Smooth muscle cell (in vitro differentiated cells): Measurements from ENCODE around the gene NSMF. TPM values are rescaled to one million over a fixed set of nuclear protein-coding genes. Genes with fewer than 3 reads are reported as not detected.

Experiments
- DNase-seq: peaks from one replicate; lab custom pipeline; 2025; ENCODE audit not compliant: unreplicated experiment; lab: John Stamatoyannopoulos, UW
- H2AFZ ChIP-seq: fragments of 200-600 bp; sonication (generic); 2 replicates; pipeline ENCODE4 v1.6.0; 2016; ENCODE audit warnings: antibody characterized with exemption, low read depth, mild to moderate bottlenecking
- H3F3A ChIP-seq: fragments of 200-600 bp; sonication (generic); 2 replicates; pipeline ENCODE4 v1.6.0; 2017; ENCODE audit warnings: antibody characterized with exemption, low read depth
- H3K27ac ChIP-seq: fragments of 200-600 bp; sonication (generic); 2 replicates; pipeline ENCODE4 v1.5.1; 2016; ENCODE audit warnings: low read depth, mild to moderate bottlenecking
- H3K27me3 ChIP-seq: fragments of 200-600 bp; sonication (generic); 2 replicates; pipeline ENCODE4 v1.6.1; 2016; ENCODE audit warnings: low read depth, mild to moderate bottlenecking
- H3K36me3 ChIP-seq: fragments of 200-600 bp; sonication (generic); 2 replicates; pipeline ENCODE4 v1.5.1; 2016; ENCODE audit warnings: low read depth
- H3K4me1 ChIP-seq: fragments of 200-600 bp; sonication (generic); 2 replicates; pipeline ENCODE4 v1.5.1; 2016; ENCODE audit warnings: low read depth
- H3K4me2 ChIP-seq: fragments of 200-600 bp; sonication (generic); 2 replicates; pipeline ENCODE4 v1.6.0; 2016; ENCODE audit warnings: mild to moderate bottlenecking
- H3K4me3 ChIP-seq: fragments of 200-600 bp; sonication (generic); 2 replicates; pipeline ENCODE4 v1.5.1; 2016; ENCODE audit warnings: mild to moderate bottlenecking
- H3K79me2 ChIP-seq: fragments of 200-600 bp; sonication (generic); 2 replicates; pipeline ENCODE4 v1.6.0; 2016; ENCODE audit warnings: low read depth, mild to moderate bottlenecking
- H3K9ac ChIP-seq: fragments of 200-600 bp; sonication (generic); 2 replicates; pipeline ENCODE4 v1.6.0; 2016; ENCODE audit warnings: low read depth
- H3K9me3 ChIP-seq: fragments of 200-600 bp; sonication (generic); replicated peaks from 2 replicates; pipeline ENCODE4 v1.5.1; 2016; ENCODE audit warnings: low read depth
- H4K20me1 ChIP-seq: fragments of 200-600 bp; sonication (generic); 2 replicates; pipeline ENCODE4 v1.6.0; 2016; ENCODE audit warnings: low read depth
- WGBS: methylation state at CpG from one replicate; pipeline ENCODE4 v1.1.7; 2016; ENCODE audit warnings: low lambda C conversion rate; 5-methylcytosine and 5-hydroxymethylcytosine counted together
- polyA plus RNA-seq: library from polyadenylated mRNA; unstranded; fragments of >200 nt; fragmentation: Nextera tagmentation; extraction: Ambion mirVana; gene quantifications from 2 replicates; pipeline ENCODE4 v1.2.1, GENCODE V29; 2016
- total RNA-seq: library from RNA; depleted of rRNA; stranded (reverse); fragments of >200 nt; gene quantifications from 2 replicates; pipeline ENCODE4 v1.2.3, GENCODE V29; 2014
- TF ChIP-seq, protein P1 (sequence below): fragments of 200-600 bp; sonication (generic); IDR thresholded peaks from 2 replicates; pipeline ENCODE4 v1.5.1; 2017; ENCODE audit warnings: borderline replicate concordance, mild to moderate bottlenecking, antibody characterized with exemption; ENCODE audit not compliant: insufficient read depth, poor library complexity, severe bottlenecking

NSMF gene
- total and polyA plus RNA-seq, 2 experiments from 2014 or later, result 30.9 to 55.9 TPM

DNA sequence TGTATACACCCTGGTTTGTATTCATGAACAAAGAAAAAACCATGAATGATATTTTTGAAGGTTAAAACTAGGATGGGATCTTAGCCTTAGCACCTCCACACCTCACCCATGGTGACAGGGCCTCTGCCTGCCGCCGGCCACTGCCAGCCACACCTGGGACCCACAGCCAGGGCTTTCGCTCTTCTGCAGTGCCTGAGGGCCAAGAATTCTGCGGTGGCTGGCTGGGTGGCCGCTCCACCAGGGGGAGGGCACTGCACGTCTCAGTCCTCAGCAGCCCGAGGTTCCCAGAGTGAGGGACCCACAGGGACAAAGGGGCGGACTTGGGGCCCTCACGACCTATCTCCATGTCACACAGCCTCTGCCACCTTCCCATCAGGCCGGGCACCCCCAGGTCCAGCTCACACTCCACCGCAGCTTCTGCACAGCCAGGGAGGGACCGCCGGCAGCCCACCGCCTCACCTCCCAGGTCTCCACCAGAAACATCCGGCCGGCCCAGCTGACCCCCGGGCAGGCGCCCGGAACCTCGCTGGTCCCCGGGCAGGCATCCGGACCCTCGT lies 43.0 kb downstream of the NSMF start:
- H3K9me3 ChIP-seq, result no peaks in the 10 kb centered on the region
- no peak overlapping the region for H3K9ac ChIP-seq
- H4K20me1 ChIP-seq, result peaks cover 26% of the 10 kb centered on the region
- TF ChIP-seq, protein P1, sequence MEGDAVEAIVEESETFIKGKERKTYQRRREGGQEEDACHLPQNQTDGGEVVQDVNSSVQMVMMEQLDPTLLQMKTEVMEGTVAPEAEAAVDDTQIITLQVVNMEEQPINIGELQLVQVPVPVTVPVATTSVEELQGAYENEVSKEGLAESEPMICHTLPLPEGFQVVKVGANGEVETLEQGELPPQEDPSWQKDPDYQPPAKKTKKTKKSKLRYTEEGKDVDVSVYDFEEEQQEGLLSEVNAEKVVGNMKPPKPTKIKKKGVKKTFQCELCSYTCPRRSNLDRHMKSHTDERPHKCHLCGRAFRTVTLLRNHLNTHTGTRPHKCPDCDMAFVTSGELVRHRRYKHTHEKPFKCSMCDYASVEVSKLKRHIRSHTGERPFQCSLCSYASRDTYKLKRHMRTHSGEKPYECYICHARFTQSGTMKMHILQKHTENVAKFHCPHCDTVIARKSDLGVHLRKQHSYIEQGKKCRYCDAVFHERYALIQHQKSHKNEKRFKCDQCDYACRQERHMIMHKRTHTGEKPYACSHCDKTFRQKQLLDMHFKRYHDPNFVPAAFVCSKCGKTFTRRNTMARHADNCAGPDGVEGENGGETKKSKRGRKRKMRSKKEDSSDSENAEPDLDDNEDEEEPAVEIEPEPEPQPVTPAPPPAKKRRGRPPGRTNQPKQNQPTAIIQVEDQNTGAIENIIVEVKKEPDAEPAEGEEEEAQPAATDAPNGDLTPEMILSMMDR, result no peak
- no peak overlapping the region for H3K4me2 ChIP-seq
- H3F3A ChIP-seq, result no peaks in the 10 kb centered on the region
- H3K36me3 ChIP-seq, result no peaks in the 10 kb centered on the region
- peaks cover 11% of the 10 kb centered on the region for H3K79me2 ChIP-seq
- no peak overlapping the region for H3K4me3 ChIP-seq
- H3K27me3 ChIP-seq, result no peaks in the 10 kb centered on the region
- no peaks in the 10 kb centered on the region for H3K4me1 ChIP-seq
- DNase-seq, result no peak
- WGBS, result 96% methylated on average over 22 of the region's 23 CpGs
- no peak overlapping the region for H3K27ac ChIP-seq
- H2AFZ ChIP-seq, result no peak overlapping the region

DNA sequence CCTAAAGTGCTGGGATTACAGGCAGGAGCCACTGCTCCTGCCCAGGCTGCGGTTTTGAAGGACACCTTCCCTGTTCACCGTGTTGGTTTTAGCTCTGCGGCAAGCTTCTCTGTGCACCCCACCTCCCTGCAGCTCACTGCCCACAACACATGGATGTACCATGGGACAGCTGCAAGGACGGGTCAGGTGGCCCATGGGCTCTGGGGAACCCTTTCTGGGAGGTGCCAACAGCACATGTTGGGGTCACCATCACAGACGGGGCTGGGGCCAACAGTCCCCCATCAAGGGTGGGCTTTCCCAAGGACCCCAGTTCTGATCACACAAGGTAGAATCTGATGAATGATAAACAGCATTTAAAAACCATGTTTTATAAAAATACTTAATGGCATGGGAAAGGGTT lies 43.7 kb downstream of the NSMF start:
- 96% methylated on average over 5 of the region's 5 CpGs for WGBS
- no peak overlapping the region for H3K27ac ChIP-seq
- H3K4me3 ChIP-seq, result no peak overlapping the region
- H3K4me1 ChIP-seq, result no peaks in the 10 kb centered on the region
- DNase-seq, result no peak
- no peaks in the 10 kb centered on the region for H3K27me3 ChIP-seq
- no peak overlapping the region for H3K4me2 ChIP-seq
- peaks cover 8% of the 10 kb centered on the region for H3K79me2 ChIP-seq
- H2AFZ ChIP-seq, result no peak overlapping the region
- no peaks in the 10 kb centered on the region for H3K9me3 ChIP-seq
- H4K20me1 ChIP-seq, result peaks cover 32% of the 10 kb centered on the region
- no peaks in the 10 kb centered on the region for H3F3A ChIP-seq
- H3K9ac ChIP-seq, result no peak overlapping the region
- no peaks in the 10 kb centered on the region for H3K36me3 ChIP-seq
- TF ChIP-seq, protein P1, result no peak

DNA sequence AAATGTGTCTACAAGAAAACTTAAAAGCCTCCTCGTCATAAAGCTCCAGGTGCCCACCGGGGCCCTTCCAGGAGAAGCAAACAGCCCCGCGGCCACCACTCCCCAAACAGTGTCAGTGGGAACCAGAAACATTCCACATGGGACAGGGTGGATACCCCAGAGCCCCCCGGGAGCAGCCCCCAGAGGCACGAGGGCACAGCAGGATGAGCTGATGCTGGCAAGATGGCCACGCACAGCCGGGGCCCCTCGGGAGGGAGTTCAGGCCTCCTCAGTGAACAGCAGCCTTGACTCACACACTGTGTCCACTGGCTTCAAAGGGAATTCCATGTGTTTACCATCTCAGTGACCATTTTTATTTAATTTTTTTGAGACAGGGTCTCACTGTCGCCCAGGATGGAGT lies 46.7 kb downstream of the NSMF start:
- no peak overlapping the region for H3K4me2 ChIP-seq
- peaks cover 57% of the 10 kb centered on the region for H4K20me1 ChIP-seq
- H3K9ac ChIP-seq, result no peak overlapping the region
- H3K27ac ChIP-seq, result no peak overlapping the region
- no peaks in the 10 kb centered on the region for H3K36me3 ChIP-seq
- TF ChIP-seq, protein P1, result no peak
- no peak overlapping the region for H2AFZ ChIP-seq
- no peaks in the 10 kb centered on the region for H3K4me1 ChIP-seq
- DNase-seq, result no peak
- no peaks in the 10 kb centered on the region for H3K79me2 ChIP-seq
- H3F3A ChIP-seq, result no peaks in the 10 kb centered on the region
- no peaks in the 10 kb centered on the region for H3K27me3 ChIP-seq
- H3K9me3 ChIP-seq, result no peaks in the 10 kb centered on the region
- no peak overlapping the region for H3K4me3 ChIP-seq
- WGBS, result 92% methylated on average over 10 of the region's 10 CpGs

DNA sequence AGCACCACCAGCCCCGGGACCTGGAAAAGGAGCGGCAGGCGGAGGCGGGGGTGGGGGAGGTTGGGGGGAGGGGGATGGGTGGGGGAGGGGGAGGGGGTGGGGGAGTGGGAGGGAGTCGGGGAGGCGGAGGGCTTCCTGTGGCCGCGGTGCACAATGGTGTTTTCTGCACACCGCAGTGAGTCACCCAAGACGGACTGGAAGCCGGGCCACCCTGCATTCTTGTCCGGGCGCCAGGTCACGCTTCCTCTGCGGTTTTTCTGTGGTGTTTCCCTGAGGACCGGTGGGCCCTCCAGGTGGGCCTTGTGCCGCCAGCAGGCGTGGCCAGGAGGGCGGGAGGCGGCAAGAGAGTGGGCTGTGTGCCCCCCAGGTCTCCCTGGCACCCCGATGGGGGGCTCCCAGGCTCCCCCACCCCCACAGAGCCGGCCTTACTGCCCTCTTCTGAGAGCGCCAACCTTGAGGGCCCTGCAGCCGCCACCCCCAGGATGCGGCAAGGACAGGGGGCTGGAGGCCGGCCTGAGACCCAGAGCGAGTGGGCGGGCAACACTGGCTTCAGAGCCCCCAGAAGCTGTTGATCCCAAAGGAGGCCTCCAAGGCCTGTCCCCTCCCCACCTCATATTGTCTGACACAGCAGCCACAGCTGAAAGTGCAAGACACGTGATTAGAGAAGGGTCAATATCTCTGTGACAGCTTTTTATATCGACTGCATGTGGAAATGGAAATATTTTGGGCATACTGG lies 47.3 kb downstream of the NSMF start:
- WGBS, result 80% methylated on average over 15 of the region's 30 CpGs
- Histone ChIP-seq H3K4me2 (no peak overlapping the region), H3K36me3 (no peaks in the 10 kb centered on the region), H3K9ac (no peak overlapping the region), H3K4me3 (no peak overlapping the region), H3K79me2 (no peaks in the 10 kb centered on the region), H3K9me3 (no peaks in the 10 kb centered on the region), H2AFZ (no peak overlapping the region), H3K4me1 (no peaks in the 10 kb centered on the region), H3K27me3 (no peaks in the 10 kb centered on the region), H3K27ac (no peak overlapping the region), H3F3A (no peaks in the 10 kb centered on the region), H4K20me1 (peaks cover 63% of the 10 kb centered on the region)
- no peak for DNase-seq
- TF ChIP-seq, protein P1, result no peak
